NCI-H1092 (cell line): Measurements from ENCODE around the gene ACVR1B.

Source experiments
- DNase-seq: peaks from one replicate; lab custom pipeline; 2025; lab: John Stamatoyannopoulos, UW

Gene ACVR1B

GRCh38 chr12:52022841-52023181 lies 71.3 kb downstream of the ACVR1B start:
- DNase-seq, result no peak

GRCh38 chr12:52023182-52023975 lies 71.9 kb downstream of the ACVR1B start:
- peak; percentile 43 for DNase-seq

- DNase-seq, result no peak
Observed at GRCh38 chr12:52023976-52024688, 72.6 kb downstream of the ACVR1B start.

- DNase-seq, result no peak
Observed at GRCh38 chr12:52024845-52025230, 73.3 kb downstream of the ACVR1B start.

DNA sequence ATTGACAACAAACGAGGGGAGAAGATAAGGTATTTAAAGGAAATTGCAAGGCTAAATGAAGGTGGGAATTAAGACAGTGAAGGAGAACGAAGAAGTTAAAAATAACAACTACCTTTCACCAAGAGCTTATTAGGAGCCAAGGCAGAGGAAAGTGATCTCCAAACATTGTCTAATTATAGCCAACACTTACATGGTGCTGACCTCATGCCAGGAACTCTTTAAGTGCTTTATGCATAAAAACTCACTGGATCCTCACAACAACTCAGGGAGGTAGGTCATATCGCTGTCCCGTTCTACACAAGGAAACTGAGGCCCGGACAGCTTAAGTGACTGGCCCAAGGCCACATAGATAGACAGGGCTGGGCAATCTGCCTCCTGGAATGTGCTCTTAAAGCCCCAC lies 74.8 kb downstream of the ACVR1B start:
- no peak for DNase-seq

DNA sequence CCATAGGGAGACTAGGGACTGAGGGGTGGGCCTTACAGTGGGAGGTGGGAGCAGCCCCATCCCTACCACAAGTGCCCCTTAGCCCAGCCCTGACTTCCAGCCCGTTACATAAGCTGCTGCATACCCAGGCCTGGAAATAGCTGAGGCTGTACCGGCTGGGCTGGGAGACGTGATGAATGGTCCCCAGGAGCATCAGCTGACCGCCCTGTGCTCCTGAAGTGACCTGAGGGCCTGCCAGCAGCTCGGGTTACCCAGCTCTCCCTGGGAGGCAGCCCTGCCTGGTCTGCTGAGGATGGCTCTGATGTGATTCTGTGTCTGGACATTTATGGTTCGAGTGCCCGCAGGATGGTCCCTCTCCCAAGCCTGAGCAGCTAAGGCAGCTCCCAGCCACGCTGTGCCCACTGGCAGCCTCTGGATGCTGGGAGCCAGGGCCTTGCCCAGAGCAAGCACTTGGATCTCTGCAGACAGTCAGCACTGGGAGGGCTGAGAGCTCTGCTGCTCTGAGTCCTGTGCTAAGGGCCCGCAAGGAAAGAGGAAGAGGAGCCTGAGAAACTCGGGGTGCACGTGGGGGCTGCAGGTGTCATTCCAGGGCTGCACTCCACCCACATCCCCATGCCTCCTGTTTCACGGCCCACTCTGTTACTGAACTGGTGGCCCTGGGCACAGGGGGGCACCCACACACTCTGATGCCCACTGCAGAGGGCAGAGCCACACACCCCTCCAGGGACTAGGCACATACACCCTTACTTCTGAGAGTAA lies 75.8 kb downstream of the ACVR1B start:
- DNase-seq, result no peak

GRCh38 chr12:52029685-52030084 lies 78.2 kb downstream of the ACVR1B start:
- peak; percentile 87 for DNase-seq

DNA sequence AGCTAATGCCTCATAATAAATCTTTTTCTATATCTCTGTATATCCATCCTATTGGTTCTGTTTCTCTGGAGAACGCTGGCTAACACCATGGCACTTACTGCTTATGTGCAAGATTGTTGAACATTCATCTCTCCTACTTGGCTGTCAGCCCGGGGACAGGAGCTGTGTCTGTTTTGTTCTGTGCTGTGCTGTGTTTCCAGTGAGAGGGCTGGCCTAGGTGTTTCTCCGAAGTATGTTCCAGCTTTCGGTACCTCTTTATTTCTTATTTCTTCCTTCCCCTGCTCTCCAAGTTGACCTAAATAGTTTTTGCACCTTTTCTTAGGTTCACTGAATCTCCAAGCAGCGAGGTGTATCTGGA lies 80.9 kb downstream of the ACVR1B start:
- no peak for DNase-seq

DNA sequence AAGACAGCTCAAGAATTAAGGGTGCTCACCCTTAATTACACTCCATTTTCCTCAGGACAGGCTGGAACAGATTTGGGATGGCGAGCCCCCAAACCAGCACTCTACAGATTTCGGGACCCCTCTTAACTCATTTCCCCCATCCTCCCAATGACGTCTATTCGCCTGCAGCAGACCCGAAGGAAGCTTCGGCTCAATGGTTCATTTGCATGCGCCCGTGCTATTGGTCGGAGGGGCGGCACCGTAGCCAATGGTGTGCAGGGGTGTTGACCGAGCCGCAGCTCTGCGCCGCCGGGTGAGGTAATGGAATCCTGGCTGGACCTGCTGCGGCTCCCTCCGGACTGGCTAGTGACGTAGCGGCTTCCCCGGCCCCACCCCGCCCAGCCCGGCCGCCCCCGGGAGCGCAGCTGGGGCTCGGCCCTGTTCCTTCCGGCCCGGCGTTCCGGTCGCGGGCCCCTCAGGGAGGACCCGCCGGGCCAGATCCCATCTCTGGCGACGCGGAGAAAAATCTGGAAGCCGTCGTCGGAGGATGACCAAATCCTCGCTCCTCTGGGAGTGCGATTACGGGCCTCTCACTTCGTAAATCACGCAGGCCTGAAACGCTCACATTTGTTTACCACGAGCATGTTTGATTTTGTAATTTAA lies 81.4 kb downstream of the ACVR1B start:
- peak; percentile 89 for DNase-seq

GRCh38 chr12:52033446-52034140 lies 82.1 kb downstream of the ACVR1B start:
- no peak for DNase-seq

DNA sequence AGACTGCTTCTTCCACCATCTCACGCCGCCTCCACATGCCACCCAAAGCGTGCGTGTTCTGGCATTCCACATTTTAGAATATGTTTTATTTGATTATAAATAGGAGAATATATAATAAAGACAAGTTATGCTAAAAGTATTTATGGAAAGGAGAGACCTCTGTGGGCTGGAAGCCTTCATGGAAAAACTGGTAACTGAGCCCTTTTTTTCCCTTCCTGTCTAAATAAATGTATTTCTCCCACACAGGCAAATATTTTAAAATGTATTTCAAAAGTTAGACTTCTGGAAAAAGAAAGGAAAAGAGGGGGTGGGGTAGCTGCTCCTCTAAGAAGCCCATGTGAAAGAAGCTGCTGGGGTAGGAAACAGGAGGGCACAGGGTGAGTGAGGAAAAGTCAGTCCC lies 83.7 kb downstream of the ACVR1B start:
- no peak for DNase-seq

DNA sequence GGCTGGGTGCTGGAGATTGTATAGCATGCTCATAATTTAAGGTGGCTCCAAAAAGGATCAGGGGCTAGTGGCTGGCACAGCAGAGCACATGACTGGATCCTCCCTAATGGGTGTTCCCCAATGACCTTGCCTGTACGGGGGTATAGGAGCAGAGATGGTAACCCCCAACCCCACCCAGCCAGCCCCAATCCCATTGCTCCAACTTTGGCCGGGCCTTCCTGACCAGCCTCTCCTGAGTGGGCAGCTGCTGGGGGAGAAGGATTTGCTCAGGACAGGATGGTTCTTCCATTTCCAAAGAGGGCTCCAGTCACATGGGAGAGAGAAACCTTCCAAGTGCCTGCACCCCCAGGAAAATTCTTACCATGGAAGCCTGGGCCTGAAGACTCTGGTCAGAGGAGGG lies 84.4 kb downstream of the ACVR1B start:
- DNase-seq, result no peak

DNA sequence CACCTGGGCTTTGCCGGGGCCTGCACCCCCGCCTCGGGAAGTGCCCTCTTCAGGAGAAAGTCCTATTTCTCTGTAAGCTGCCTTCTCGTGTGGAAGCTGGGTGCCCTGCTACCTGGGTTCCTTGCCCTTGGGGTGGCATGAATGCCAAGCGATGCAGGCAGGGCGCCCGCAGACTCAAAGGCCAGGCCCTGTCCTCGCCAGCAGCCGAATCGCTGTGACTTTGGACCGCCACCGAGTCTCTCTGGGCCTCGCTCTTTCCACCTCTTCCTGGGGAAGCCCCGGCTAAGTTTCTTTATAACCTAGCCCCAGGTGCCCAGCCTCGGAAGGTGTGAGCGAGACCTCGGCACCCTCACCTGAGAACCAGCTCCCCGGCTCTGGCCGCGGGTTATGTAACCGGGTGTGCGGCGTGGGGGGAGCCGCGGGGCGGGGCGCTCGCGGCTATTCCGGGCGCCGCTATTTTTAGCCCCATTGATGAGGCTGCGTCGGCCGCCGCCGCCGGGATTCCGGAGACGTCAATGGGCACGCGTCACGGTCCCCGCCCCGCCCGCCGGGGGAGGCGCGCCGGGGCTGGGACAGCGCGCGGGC lies 85.2 kb downstream of the ACVR1B start:
- no peak for DNase-seq

DNA sequence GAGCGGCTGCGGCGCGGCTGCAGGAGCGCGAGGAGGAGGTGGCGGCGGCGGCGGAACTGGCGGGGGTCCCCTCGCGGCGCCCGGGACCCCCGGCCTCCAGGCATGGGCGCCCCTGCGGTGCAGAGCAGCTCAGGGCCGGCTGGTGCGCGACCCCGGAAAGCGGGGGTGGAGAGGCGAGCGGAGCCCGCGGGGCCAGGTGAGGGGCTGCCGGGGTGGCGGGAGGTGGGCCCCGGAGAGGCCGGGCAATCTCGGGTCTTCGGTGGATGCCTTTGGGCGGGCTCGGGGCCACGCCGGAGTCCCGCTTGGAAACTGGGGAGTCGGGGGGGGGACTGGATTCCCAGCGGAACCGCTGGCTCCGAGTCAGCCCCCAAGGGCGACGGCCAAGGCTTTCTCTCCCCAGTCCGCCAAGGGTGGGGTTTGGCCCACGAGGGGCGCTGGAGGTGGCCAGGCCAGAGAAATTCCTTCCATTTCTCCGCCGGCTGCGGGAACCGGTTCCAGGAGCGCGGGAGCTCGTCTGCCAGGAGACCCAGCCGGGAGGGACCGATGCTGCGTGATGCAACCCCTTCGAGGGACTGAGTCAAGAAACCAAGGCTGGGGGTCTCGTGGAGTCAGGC lies 85.9 kb downstream of the ACVR1B start:
- DNase-seq, result no peak

- no peak for DNase-seq
Observed at GRCh38 chr12:52038447-52038846, 86.9 kb downstream of the ACVR1B start.

DNA sequence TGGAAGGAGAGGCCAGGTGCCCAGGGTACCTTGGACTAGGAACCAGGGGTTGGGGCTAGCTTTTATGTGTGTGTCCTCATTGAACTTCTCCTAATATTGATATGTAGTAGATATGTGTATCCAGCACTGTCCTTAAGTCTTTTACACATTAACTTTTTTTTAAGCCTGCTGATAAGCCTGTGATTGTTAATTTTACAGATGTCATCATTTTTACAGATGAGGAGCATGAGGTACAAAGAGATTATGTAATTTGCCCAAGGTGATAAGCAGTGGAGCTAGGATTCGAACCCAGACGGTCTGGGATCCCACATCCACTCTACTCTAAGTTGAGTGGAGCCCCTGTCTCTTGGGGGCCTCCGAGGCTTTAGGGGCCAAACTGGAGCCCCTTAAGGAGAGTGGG lies 89.5 kb downstream of the ACVR1B start:
- DNase-seq, result no peak

DNA sequence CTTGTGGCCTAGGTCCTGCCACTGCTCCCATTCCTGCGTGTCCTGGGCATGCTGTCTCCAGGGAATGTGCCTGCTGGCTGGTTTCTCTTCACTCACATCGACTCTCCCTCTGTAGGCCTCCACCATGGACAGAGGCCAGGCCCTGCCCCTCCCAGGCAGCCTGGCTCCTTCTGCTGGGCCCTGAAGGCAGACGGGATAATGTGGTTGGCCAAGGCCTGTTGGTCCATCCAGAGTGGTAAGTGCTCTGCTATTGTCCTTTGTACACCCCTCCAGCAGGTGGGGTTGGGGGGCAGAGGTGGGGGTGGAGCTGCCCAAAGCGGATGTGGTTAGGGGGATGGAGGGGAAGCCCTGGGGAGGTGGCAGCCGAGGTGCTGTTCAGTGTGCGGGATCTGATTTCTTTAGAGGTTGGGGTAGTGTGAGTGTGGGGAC lies 90.2 kb downstream of the ACVR1B start:
- no peak for DNase-seq

GRCh38 chr12:52042706-52043385 lies 91.3 kb downstream of the ACVR1B start:
- DNase-seq, result peak; percentile 49

- no peak for DNase-seq
Observed at GRCh38 chr12:52043386-52044212, 92.1 kb downstream of the ACVR1B start.
